ENCODE data around the gene CMIP.

- TF ChIP-seq CTCF (IDR thresholded peaks at IDR 0.05) (no peak), POLR2A (IDR thresholded peaks at IDR 0.05) (no peak)
These were observed 10.4 kb downstream of the CMIP start for GRCh38 chr16:81455006-81455405.

All from right lobe of liver (tissue), 4 donors.